Measurements from ENCODE around the gene BTG1. TPM values are rescaled to one million over a fixed set of nuclear protein-coding genes. Genes with fewer than 3 reads are reported as not detected.

Gene BTG1
- total and polyA plus RNA-seq, 9 of the 15 experiments (the other 6 are each of a cell fraction or from before 2014, with no cell fraction given): 3.7 to 28.6 (median 7.4) TPM

DNA sequence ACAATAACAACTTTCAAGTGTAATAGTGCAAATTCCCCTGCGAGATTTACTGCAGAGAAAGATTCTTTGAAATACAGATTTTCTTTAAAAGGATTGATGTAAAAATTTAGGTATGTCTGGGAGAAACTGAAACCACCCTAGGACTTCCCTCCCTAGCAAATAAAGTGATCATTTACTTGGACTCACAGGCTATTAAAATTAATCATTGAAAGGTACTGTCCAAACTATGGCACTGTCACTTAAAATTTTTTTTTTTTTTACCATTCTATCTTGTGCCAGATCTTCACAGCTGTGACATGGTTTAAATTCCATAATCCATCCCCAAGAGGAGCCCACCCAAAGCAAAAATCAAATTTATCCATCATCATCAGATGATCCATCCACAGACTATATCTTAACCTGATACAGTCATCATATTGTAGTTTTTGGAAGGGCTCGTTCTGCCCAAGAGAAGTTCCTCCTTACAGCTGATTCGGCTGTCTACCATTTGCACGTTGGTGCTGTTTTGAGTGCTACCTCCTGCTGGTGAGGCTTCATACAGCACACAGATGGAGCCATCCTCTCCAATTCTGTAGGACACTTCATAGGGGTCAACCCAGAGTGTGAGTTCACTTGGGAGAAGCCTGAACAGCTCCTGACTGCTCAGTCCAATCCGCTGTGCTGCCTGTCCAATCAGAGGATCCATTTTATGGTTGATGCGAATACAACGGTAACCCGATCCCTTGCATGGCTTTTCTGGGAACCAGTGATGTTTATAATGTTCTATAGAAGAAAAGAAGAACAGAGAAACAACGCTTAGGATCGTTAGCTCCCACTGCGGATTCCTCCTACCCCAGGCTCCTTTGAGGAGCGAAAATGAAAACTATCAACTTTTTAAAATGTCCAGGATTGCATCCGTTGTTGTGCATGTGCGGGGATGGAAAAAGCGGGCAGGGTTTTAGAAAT, 1.7 kb downstream of the BTG1 start (continued):
- TF ChIP-seq, protein P1, sequence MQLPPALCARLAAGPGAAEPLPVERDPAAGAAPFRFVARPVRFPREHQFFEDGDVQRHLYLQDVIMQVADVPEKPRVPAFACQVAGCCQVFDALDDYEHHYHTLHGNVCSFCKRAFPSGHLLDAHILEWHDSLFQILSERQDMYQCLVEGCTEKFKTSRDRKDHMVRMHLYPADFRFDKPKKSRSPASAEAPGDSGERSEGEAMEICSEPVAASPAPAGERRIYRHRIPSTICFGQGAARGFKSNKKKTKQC (CRISPR knock-in tag; IDR thresholded peaks at IDR 0.05): no peak
- TF ChIP-seq EP400 (IDR thresholded peaks at IDR 0.05): peak; percentile 10; the same call in 1 of the 2 replicates
- no peak for TF ChIP-seq USF2 (CRISPR knock-in tag; IDR thresholded peaks at IDR 0.05)
- no peak for TF ChIP-seq CBX2 (IDR thresholded peaks at IDR 0.05; ENCODE audit: insufficient read depth, low read length, poor library complexity, severe bottlenecking)
- TF ChIP-seq KDM2B (CRISPR knock-in tag; IDR thresholded peaks at IDR 0.05): no peak
- TF ChIP-seq, protein P2, sequence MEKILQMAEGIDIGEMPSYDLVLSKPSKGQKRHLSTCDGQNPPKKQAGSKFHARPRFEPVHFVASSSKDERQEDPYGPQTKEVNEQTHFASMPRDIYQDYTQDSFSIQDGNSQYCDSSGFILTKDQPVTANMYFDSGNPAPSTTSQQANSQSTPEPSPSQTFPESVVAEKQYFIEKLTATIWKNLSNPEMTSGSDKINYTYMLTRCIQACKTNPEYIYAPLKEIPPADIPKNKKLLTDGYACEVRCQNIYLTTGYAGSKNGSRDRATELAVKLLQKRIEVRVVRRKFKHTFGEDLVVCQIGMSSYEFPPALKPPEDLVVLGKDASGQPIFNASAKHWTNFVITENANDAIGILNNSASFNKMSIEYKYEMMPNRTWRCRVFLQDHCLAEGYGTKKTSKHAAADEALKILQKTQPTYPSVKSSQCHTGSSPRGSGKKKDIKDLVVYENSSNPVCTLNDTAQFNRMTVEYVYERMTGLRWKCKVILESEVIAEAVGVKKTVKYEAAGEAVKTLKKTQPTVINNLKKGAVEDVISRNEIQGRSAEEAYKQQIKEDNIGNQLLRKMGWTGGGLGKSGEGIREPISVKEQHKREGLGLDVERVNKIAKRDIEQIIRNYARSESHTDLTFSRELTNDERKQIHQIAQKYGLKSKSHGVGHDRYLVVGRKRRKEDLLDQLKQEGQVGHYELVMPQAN (IDR thresholded peaks at IDR 0.05; ENCODE audit: borderline replicate concordance): peak; percentile 73
- TF ChIP-seq HDAC1 (IDR thresholded peaks at IDR 0.05): peak in 1 of 2 experiments; percentile 82; a peak in 2 of 4 replicates
- peak; percentile 44; the same call in 1 of the 2 replicates for TF ChIP-seq BHLHE40 (IDR thresholded peaks at IDR 0.05; ENCODE audit: low read length)
- no peak for TF ChIP-seq ETV6 (IDR thresholded peaks at IDR 0.05; ENCODE audit: borderline replicate concordance in 1 of 2, low read depth in 2 of 2, low read length in 1 of 2)
- 0 out of 2 replicates have a peak, but pooled peaks have one; percentile 36 for TF ChIP-seq ETV6 (CRISPR knock-in tag; IDR thresholded peaks at IDR 0.05; ENCODE audit: borderline replicate concordance)
- no peak for TF ChIP-seq TOE1 (IDR thresholded peaks at IDR 0.05; ENCODE audit: borderline replicate concordance)
- TF ChIP-seq TOE1 (CRISPR knock-in tag; IDR thresholded peaks at IDR 0.05; ENCODE audit: borderline replicate concordance, low read depth): no peak
- TF ChIP-seq GATA2 (CRISPR knock-in tag; IDR thresholded peaks at IDR 0.05): peak; percentile 44; the same call in 1 of the 2 replicates
- no peak for TF ChIP-seq PML (IDR thresholded peaks at IDR 0.05; ENCODE audit: low read length)
- TF ChIP-seq CBX3 (IDR thresholded peaks at IDR 0.05; ENCODE audit: borderline replicate concordance in 1 of 2, low read length in 2 of 2): peak in 1 of 2 experiments; percentile 66; a peak in 1 of 3 replicates
- 0 out of 2 replicates have a peak, but pooled peaks have one; percentile 22 for TF ChIP-seq POLR2AphosphoS5 (IDR thresholded peaks at IDR 0.05; ENCODE audit: control insufficient read depth, insufficient read depth, low read depth, low read length)
- peak; percentile 88; the same call in 1 of the 2 replicates for TF ChIP-seq AFF4 (CRISPR knock-in tag; IDR thresholded peaks at IDR 0.05)

Data from K562 (cell line).